ENCODE measurements around the gene LRRC27. TPM values are rescaled to one million over a fixed set of nuclear protein-coding genes. Genes with fewer than 3 reads are reported as not detected.

Gene LRRC27
- total RNA-seq, 4 donors from 2014 or later: 3.1 to 5.8 (median 4.4) TPM

DNA sequence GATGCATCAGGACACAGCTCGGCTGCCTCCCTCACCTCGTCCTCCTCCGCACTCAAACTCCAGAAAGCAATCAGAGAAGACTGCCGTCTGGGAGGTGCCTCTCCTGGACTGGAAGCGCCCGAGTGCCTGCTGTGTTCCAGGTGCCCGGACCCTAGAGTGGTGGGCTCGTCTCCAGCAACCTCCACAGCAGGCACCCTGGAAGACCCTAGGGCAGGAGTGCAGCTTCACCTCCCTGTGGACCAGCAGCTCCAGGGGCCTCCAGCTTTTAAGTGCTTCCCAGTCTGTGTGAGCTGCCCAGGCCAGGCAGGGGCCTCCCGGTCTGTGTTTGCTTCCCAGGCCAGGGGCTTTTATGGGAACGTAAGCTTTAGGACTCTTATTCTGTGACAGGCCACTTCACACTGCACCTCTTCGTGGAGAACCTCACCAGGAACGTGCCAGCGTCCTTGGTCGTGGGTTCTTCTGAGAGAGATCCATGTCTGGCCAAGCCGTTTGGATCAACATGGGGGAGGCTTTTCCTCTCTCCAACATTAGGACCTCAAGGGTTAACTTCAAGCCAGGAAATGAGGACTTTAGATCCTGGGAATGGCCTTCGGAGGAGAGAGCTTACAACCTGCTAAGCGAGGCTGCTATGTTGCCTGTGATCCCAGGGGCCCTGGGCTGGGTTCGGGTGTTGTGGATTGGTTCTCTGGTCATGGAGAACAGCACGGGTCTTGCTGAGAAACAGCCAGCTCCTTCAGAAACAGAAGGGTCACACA, 59.1 kb downstream of the LRRC27 start:
- peaks cover 0 to 32% (median 9%) of the 10 kb centered on the region in 3 donors for H3K4me1 ChIP-seq
- no peaks in the 10 kb centered on the region for H3K36me3 ChIP-seq
- H3K9me3 ChIP-seq: no peaks in the 10 kb centered on the region
- WGBS, 2 donors (ENCODE audit: low coverage in 1 of 2): 97% methylated on average over 5 of the region's 19 CpGs; no CpG with 5 or more reads in 1 of the 2 donors
- ATAC-seq: no peak
- no peak overlapping the region for H3K4me3 ChIP-seq
- TF ChIP-seq CTCF (IDR thresholded peaks at IDR 0.05): no peak
- TF ChIP-seq POLR2AphosphoS5 (IDR thresholded peaks at IDR 0.05): no peak
- TF ChIP-seq POLR2A (IDR thresholded peaks at IDR 0.05): no peak
- TF ChIP-seq EP300 (IDR thresholded peaks at IDR 0.05): no peak
- H3K27ac ChIP-seq: no peak overlapping the region
- no peaks in the 10 kb centered on the region for H3K27me3 ChIP-seq

- no peaks in the 10 kb centered on the region for H3K27me3 ChIP-seq
- WGBS, 2 donors (ENCODE audit: low coverage in 1 of 2): no CpG with 5 or more reads among the region's 4 CpGs
- H3K9me3 ChIP-seq: no peaks in the 10 kb centered on the region
- no peak overlapping the region for H3K27ac ChIP-seq
- peaks cover 0 to 36% (median 9%) of the 10 kb centered on the region in 3 donors for H3K4me1 ChIP-seq
- no peaks in the 10 kb centered on the region for H3K36me3 ChIP-seq
- TF ChIP-seq EP300 (IDR thresholded peaks at IDR 0.05) (no peak), CTCF (IDR thresholded peaks at IDR 0.05) (no peak), POLR2A (IDR thresholded peaks at IDR 0.05) (no peak), POLR2AphosphoS5 (IDR thresholded peaks at IDR 0.05) (no peak)
- H3K4me3 ChIP-seq: no peak overlapping the region
- no peak for ATAC-seq
These were observed 59.7 kb downstream of the LRRC27 start for GRCh38 chr10:132391676-132392020.

GRCh38 chr10:132392184-132392800, 60.3 kb downstream of the LRRC27 start:
- no peak for TF ChIP-seq POLR2AphosphoS5 (IDR thresholded peaks at IDR 0.05)
- TF ChIP-seq EP300 (IDR thresholded peaks at IDR 0.05): no peak
- TF ChIP-seq POLR2A (IDR thresholded peaks at IDR 0.05): no peak
- no peak for TF ChIP-seq CTCF (IDR thresholded peaks at IDR 0.05)
- Histone ChIP-seq H3K27me3 (no peaks in the 10 kb centered on the region), H3K4me1 (peaks cover 0 to 35% (median 9%) of the 10 kb centered on the region in 3 donors), H3K4me3 (no peak overlapping the region), H3K9me3 (no peaks in the 10 kb centered on the region), H3K27ac (no peak overlapping the region), H3K36me3 (no peaks in the 10 kb centered on the region)
- WGBS, 2 donors (ENCODE audit: low coverage in 1 of 2): 81 to 89% methylated on average over 2 of the region's 2 CpGs
- ATAC-seq: no peak

DNA sequence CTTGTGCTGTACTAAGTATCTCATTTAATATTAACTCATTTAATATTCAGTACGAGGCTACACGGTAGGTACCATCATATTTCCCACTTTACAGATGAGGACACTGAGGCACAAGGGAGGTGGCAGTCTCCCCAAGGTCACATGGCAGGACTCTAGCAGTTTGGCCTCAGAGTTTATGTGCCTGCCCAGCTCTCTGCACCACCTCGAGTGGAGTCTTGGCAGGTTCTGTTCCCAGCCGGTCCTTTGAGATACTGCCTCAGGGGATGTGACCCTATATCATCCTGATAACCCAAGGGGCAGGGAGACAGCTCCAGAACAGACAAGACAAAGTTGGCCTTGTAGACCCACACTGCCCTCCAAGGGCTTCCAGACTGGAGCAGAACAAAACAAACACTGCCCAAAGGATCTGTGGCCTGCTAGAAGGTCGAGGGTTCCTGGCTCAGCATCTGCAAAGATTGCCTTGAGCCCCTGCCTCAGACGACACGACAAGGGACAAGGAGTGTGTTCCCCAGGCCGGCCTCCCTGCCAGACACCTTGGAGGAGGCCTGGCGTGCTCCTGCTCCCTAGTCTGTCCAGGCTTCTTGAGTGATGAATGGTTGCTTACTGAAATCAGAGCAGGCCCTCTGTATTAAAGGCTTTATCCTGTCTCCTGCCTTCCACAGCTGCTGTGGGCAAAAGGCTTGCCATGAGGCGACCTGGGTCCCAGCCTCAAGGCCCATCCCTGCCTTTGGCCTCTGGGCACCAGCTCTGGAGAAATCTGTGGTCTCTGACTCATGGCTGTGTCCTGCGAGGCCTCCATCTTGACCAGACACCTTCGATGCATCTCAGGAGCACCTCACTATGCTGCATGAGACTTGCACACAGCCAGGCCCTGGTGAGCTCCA, 61.1 kb downstream of the LRRC27 start:
- ATAC-seq: no peak
- Histone ChIP-seq H3K9me3 (no peaks in the 10 kb centered on the region), H3K27ac (peak overlapping the region in 1 of 4 donors; percentile 14), H3K27me3 (no peaks in the 10 kb centered on the region), H3K4me3 (no peak overlapping the region), H3K4me1 (peaks cover 0 to 35% (median 10%) of the 10 kb centered on the region in 3 donors), H3K36me3 (no peaks in the 10 kb centered on the region)
- no peak for TF ChIP-seq CTCF (IDR thresholded peaks at IDR 0.05)
- WGBS, 2 donors (ENCODE audit: low coverage in 1 of 2): 82 to 100% methylated on average over 1 to 3 of the region's 12 CpGs
